SH-SY5Y (cell line): Measurements from ENCODE around the gene ADAM12.

ENCODE experiments used
- GATA2 ChIP-seq: IDR thresholded peaks from 2 replicates; pipeline ENCODE4 v1.6.1; 2011; ENCODE audit warnings: mild to moderate bottlenecking, low read depth, low read length
- GATA3 ChIP-seq: IDR thresholded peaks from 2 replicates; pipeline ENCODE4 v1.6.1; 2011; ENCODE audit warnings: low read depth, mild to moderate bottlenecking, low read length, moderate library complexity

- TF ChIP-seq GATA2 (no peak), GATA3 (no peak)
These were observed 338.2 kb downstream of the ADAM12 start for GRCh38 chr10:126049759-126050700.
